Upper lobe of right lung (tissue), 1 donor: ENCODE measurements around the gene CFL1. TPM values are rescaled to one million over a fixed set of nuclear protein-coding genes. Genes with fewer than 3 reads are reported as not detected.

ENCODE experiments used
- ATAC-seq: fragments of 200-7000 bp; cut with Tn5 transposase; one replicate; pipeline ENCODE4 v1.9.1; 2020; ENCODE audit warnings: mild to moderate bottlenecking, moderate library complexity
- DNase-seq: peaks from one replicate; pipeline ENCODE4 v3.0.0-alpha.2; 2020
- H3K27ac ChIP-seq: fragments of 200-600 bp; one replicate; pipeline ENCODE4 v1.8.0; 2022
- H3K27me3 ChIP-seq: fragments of 200-600 bp; one replicate; pipeline ENCODE4 v1.8.0; 2022; ENCODE audit warnings: mild to moderate bottlenecking
- H3K36me3 ChIP-seq: fragments of 200-600 bp; one replicate; pipeline ENCODE4 v1.8.0; 2022
- H3K4me1 ChIP-seq: fragments of 200-600 bp; one replicate; pipeline ENCODE4 v1.8.0; 2022
- H3K4me3 ChIP-seq: fragments of 200-600 bp; one replicate; pipeline ENCODE4 v1.8.0; 2022; ENCODE audit warnings: mild to moderate bottlenecking
- H3K9me3 ChIP-seq: fragments of 200-600 bp; one replicate; pipeline ENCODE4 v1.8.0; 2022
- CTCF ChIP-seq: fragments of 200-600 bp; IDR thresholded peaks from one replicate; pipeline ENCODE4 v1.8.0; 2022; ENCODE audit warnings: antibody characterized with exemption
- intact Hi-C: fragments of 100-400 bp; cut with DNase I; formaldehyde crosslinking; loops from one replicate; pipeline ENCODE4 v1.11.0; 2022
- total RNA-seq: library from RNA; stranded (reverse); fragmentation: NEBNext Ultra II Directional; extraction: Animal tissue kit (Norgen Biotek cat#: 25700); gene quantifications from one replicate; pipeline ENCODE4 v1.2.1, GENCODE V29; 2021
- donor health status: DM: no; HTN: yes; CAD: no; lungs with severe emphysema.

CFL1 gene
- total RNA-seq, 1 donor from 2014 or later: 608 TPM

DNA sequence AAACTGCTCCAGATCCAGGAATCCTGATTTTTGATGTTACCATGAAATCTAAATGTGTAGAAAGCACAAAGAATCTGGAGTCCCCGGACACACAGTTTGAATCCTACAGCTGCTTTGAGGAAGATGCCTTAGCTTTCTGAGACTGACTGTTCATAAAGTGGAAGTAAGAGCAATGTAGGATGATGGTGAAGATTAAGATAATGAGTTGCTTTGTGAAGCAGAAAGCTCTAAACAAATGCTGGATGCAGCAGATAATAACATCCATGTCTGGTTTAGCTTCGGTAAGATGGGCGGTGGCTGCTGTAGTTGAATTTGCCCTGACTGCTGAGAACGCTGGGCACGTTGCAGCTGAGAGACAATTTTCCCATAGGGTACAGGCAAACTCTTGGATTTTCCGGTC, 51.0 kb downstream of the CFL1 start:
- no peak for TF ChIP-seq CTCF
- no peaks in the 10 kb centered on the region for H3K9me3 ChIP-seq
- H3K36me3 ChIP-seq: no peaks in the 10 kb centered on the region
- no peak overlapping the region for H3K4me3 ChIP-seq
- no peaks in the 10 kb centered on the region for H3K4me1 ChIP-seq
- no peak for DNase-seq
- H3K27ac ChIP-seq: no peak overlapping the region
- intact Hi-C loops: no loop called here
- H3K27me3 ChIP-seq: peaks cover 19% of the 10 kb centered on the region
- ATAC-seq: no peak

Other genes starting within 250 kb of the CFL1 start
- 106 TPM for gene MAP3K11, start 244.0 kb downstream of the CFL1 start, total RNA-seq
- 34.0 TPM for gene PCNX3, start 242.4 kb downstream of the CFL1 start, total RNA-seq
- 86.5 TPM for gene SIPA1, start 220.1 kb downstream of the CFL1 start, total RNA-seq
- 68.2 TPM for gene RELA, start 195.3 kb downstream of the CFL1 start, total RNA-seq
- 77.5 TPM for gene KAT5, start 145.9 kb downstream of the CFL1 start, total RNA-seq
- 42.5 TPM for gene RNASEH2C, start 137.4 kb downstream of the CFL1 start, total RNA-seq
- gene AP5B1, start 77.2 kb downstream of the CFL1 start, total RNA-seq: 35.6 TPM
- gene OVOL1, start 71.1 kb downstream of the CFL1 start, total RNA-seq: 2.7 TPM
- gene SNX32, start 24.2 kb downstream of the CFL1 start, total RNA-seq: not detected
- gene MUS81, start 2.3 kb upstream of the CFL1 start, total RNA-seq: 49.4 TPM
- gene EFEMP2, start 14.6 kb upstream of the CFL1 start, total RNA-seq: 62.0 TPM
- gene CTSW, start 21.7 kb upstream of the CFL1 start, total RNA-seq: 17.2 TPM
- gene FIBP, start 30.3 kb upstream of the CFL1 start, total RNA-seq: 35.5 TPM
- 36.4 TPM for gene CCDC85B, start 32.5 kb upstream of the CFL1 start, total RNA-seq
- 3.9 TPM for gene FOSL1, start 42.2 kb upstream of the CFL1 start, total RNA-seq
- gene C11orf68, start 60.9 kb upstream of the CFL1 start, total RNA-seq: 34.7 TPM
- 62.8 TPM for gene DRAP1, start 61.2 kb upstream of the CFL1 start, total RNA-seq
- not detected for gene TSGA10IP, start 87.3 kb upstream of the CFL1 start, total RNA-seq
- 53.3 TPM for gene SART1, start 103.6 kb upstream of the CFL1 start, total RNA-seq
- 32.6 TPM for gene EIF1AD, start 144.0 kb upstream of the CFL1 start, total RNA-seq
- gene BANF1, start 144.3 kb upstream of the CFL1 start, total RNA-seq: 167 TPM
- gene CST6, start 153.8 kb upstream of the CFL1 start, total RNA-seq: 23.7 TPM
- gene CATSPER1, start 168.3 kb upstream of the CFL1 start, total RNA-seq: 3.4 TPM
- gene GAL3ST3, start 191.0 kb upstream of the CFL1 start, total RNA-seq: not detected
- gene SF3B2, start 194.2 kb upstream of the CFL1 start, total RNA-seq: 149 TPM
- gene PACS1, start 212.1 kb upstream of the CFL1 start, total RNA-seq: 55.9 TPM